Activated CD4-positive, alpha-beta T cell treated with anti-CD3 and anti-CD28 coated beads, Interleukin-2, amount 50 U/mL, for 24 hours (primary cell): Measurements from ENCODE around the gene UQCRQ.
"Not testable (repeated sequence)": the region's sequence is repeated elsewhere in the genome, so short reads cannot be mapped to it uniquely, and the experiment has no call there.

Experiments
- DNase-seq, 2 donors: peaks; one replicate each; pipeline ENCODE4 v3.0.0-alpha.2; 2020; ENCODE audit warnings: low read depth in 1 of 2, low spot score in 1 of 2

Gene UQCRQ

GRCh38 chr5:132832612-132833011, 33.8 kb upstream of the UQCRQ start:
- no peak for DNase-seq

GRCh38 chr5:132834057-132834456, 32.4 kb upstream of the UQCRQ start:
- DNase-seq, result no peak

GRCh38 chr5:132836852-132837251, 29.6 kb upstream of the UQCRQ start:
- DNase-seq, result no peak

GRCh38 chr5:132837868-132838267, 28.6 kb upstream of the UQCRQ start:
- no peak for DNase-seq

- no peak for DNase-seq
Measured at GRCh38 chr5:132838516-132839282, 27.7 kb upstream of the UQCRQ start.

- DNase-seq, result no peak
Measured at GRCh38 chr5:132839426-132840301, 26.8 kb upstream of the UQCRQ start.

GRCh38 chr5:132840313-132840712, 26.1 kb upstream of the UQCRQ start:
- DNase-seq, result no peak

GRCh38 chr5:132840896-132841295, 25.5 kb upstream of the UQCRQ start:
- no peak for DNase-seq

GRCh38 chr5:132841305-132841704, 25.1 kb upstream of the UQCRQ start:
- DNase-seq, result no peak

- no peak for DNase-seq
Measured at GRCh38 chr5:132848270-132848669, 18.2 kb upstream of the UQCRQ start.

GRCh38 chr5:132849347-132849746, 17.1 kb upstream of the UQCRQ start:
- no peak for DNase-seq

- no peak for DNase-seq
Measured at GRCh38 chr5:132850066-132850465, 16.4 kb upstream of the UQCRQ start.

GRCh38 chr5:132853323-132853722, 13.1 kb upstream of the UQCRQ start:
- no peak for DNase-seq

- no peak for DNase-seq
Measured at GRCh38 chr5:132853790-132854189, 12.7 kb upstream of the UQCRQ start.

- DNase-seq, result no peak
Measured at GRCh38 chr5:132854301-132854700, 12.1 kb upstream of the UQCRQ start.

- not testable (repeated sequence) for DNase-seq
Measured at GRCh38 chr5:132854992-132855391, 11.4 kb upstream of the UQCRQ start.

GRCh38 chr5:132856011-132856410, 10.4 kb upstream of the UQCRQ start:
- no peak for DNase-seq

GRCh38 chr5:132859889-132860437, 6.5 kb upstream of the UQCRQ start:
- no peak for DNase-seq

- no peak for DNase-seq
Measured at GRCh38 chr5:132860742-132861141, 5.7 kb upstream of the UQCRQ start.

GRCh38 chr5:132865668-132866341, 637 bp upstream of the UQCRQ start:
- no peak for DNase-seq

GRCh38 chr5:132867046-132867451, 607 bp downstream of the UQCRQ start:
- DNase-seq, result no peak
